Skeletal muscle satellite cell (primary cell): ENCODE data around the gene RFPL4AL1.

Source experiments
- H3K27me3 ChIP-seq: 2 replicates; pipeline ENCODE4 v1.7.0; 2013; ENCODE audit warnings: low read length; ENCODE audit not compliant: control insufficient read depth, insufficient read depth
- H3K36me3 ChIP-seq: 2 replicates; pipeline ENCODE4 v1.7.0; 2013; ENCODE audit warnings: mild to moderate bottlenecking, control low read depth, low read length; ENCODE audit not compliant: insufficient read depth
- H3K4me1 ChIP-seq: 2 replicates; pipeline ENCODE4 v1.7.0; 2013; ENCODE audit warnings: low read length; ENCODE audit not compliant: control insufficient read depth, insufficient read depth
- H3K4me2 ChIP-seq: 2 replicates; pipeline ENCODE4 v1.7.0; 2013; ENCODE audit warnings: mild to moderate bottlenecking, low read length
- H3K4me3 ChIP-seq: 2 replicates; pipeline ENCODE4 v1.7.0; 2013; ENCODE audit warnings: low read length
- H3K9ac ChIP-seq: 2 replicates; pipeline ENCODE4 v1.7.0; 2013; ENCODE audit warnings: mild to moderate bottlenecking, low read depth, low read length, moderate library complexity
- H3K9me3 ChIP-seq: replicated peaks from 2 replicates; pipeline ENCODE4 v1.7.0; 2013; ENCODE audit warnings: mild to moderate bottlenecking, control low read depth, low read length

Gene RFPL4AL1

DNA sequence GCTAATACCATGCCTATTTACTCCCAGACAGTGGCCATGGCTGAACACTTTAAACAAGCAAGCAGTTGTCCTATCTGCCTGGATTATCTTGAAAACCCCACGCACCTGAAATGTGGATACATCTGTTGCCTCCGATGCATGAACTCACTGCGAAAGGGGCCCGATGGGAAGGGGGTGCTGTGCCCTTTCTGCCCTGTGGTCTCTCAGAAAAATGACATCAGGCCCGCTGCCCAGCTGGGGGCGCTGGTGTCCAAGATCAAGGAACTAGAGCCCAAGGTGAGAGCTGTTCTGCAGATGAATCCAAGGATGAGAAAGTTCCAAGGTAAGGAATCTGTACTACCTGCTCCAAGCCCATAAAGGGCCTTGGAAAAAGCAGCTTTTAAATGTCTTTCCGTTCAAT is 8.6 kb downstream of the RFPL4AL1 start:
- no peaks in the 10 kb centered on the region for H3K27me3 ChIP-seq
- no peak overlapping the region for H3K4me2 ChIP-seq
- no peak overlapping the region for H3K4me3 ChIP-seq
- no peaks in the 10 kb centered on the region for H3K9me3 ChIP-seq
- no peak overlapping the region for H3K9ac ChIP-seq
- no peaks in the 10 kb centered on the region for H3K4me1 ChIP-seq
- H3K36me3 ChIP-seq = no peaks in the 10 kb centered on the region

DNA sequence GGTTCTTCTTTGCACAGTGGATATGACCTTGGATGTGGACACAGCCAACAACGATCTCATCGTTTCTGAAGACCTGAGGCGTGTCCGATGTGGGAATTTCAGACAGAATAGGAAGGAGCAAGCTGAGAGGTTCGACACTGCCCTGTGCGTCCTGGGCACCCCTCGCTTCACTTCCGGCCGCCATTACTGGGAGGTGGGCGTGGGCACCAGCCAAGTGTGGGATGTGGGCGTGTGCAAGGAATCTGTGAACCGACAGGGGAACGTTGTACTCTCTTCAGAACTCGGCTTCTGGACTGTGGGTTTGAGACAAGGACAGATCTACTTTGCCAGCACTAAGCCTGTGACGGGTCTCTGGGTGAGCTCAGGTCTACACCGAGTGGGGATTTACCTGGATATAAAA is 9.4 kb downstream of the RFPL4AL1 start:
- no peaks in the 10 kb centered on the region for H3K36me3 ChIP-seq
- no peak overlapping the region for H3K4me2 ChIP-seq
- H3K4me3 ChIP-seq = no peak overlapping the region
- no peaks in the 10 kb centered on the region for H3K4me1 ChIP-seq
- H3K9me3 ChIP-seq = no peaks in the 10 kb centered on the region
- no peaks in the 10 kb centered on the region for H3K27me3 ChIP-seq
- no peak overlapping the region for H3K9ac ChIP-seq

DNA sequence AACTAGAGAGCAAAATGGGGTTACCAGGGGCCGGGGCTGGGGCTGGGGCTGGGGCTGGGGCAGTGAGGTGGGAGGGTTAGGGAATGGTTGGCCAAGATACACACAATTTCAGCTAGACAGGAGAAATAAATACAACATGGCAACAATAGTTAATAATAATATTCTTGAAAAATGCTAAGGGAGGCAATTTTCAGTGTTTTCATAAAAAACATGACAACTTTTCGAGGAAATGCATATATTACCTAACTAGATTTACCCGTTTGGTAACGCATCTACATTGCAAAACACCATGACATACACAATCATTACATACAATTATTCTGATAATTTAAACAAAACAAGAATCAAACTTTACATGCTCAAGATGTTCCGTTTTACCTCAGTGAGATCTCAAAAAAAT is 12.2 kb downstream of the RFPL4AL1 start:
- Histone ChIP-seq H3K4me2 (no peak overlapping the region), H3K9ac (no peak overlapping the region), H3K36me3 (no peaks in the 10 kb centered on the region), H3K4me1 (no peaks in the 10 kb centered on the region), H3K27me3 (no peaks in the 10 kb centered on the region), H3K9me3 (no peaks in the 10 kb centered on the region), H3K4me3 (no peak overlapping the region)

DNA sequence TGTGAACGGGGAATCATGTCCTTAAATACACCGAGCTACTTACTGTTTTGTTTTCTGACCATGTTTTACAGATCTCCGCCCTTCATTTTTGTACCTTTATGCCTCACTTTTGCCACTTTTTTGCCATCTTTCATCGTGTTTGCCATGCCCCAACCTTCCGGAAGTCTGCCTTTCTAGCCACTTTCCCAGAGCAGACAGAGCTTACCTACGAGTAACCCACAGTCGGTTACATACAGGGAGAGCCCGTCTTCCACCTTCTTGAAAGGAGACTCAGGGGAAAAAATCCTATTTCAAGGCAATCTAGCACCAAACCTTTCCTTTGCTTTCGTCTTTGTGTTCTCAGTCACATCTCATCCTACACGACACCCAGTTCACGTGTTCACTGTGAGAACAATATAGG is 26.1 kb downstream of the RFPL4AL1 start:
- peaks cover 5% of the 10 kb centered on the region for H3K9me3 ChIP-seq
- no peak overlapping the region for H3K9ac ChIP-seq
- H3K4me3 ChIP-seq = no peak overlapping the region
- no peaks in the 10 kb centered on the region for H3K27me3 ChIP-seq
- no peak overlapping the region for H3K4me2 ChIP-seq
- no peaks in the 10 kb centered on the region for H3K4me1 ChIP-seq
- H3K36me3 ChIP-seq = no peaks in the 10 kb centered on the region

DNA sequence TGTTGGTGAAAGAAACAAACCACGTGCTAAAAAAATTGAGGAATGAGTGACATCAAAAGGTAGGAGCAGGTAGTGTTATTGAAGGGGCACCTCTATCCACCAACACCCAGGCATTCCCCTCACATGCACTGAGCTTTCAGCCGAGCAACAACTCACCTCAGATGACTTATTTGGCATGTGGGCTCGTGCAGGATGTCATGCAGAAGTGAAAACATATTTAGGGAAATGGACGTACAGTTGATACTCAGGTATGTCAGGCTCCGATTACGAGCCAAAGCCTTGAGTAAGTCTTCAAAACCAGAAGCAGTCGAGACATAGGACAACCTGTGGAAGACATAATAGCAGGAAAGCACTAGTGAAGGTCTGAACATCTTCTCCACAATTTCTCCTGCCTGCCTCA is 32.5 kb downstream of the RFPL4AL1 start:
- Histone ChIP-seq H3K36me3 (no peaks in the 10 kb centered on the region), H3K4me1 (no peaks in the 10 kb centered on the region), H3K4me2 (no peak overlapping the region), H3K9ac (no peak overlapping the region), H3K4me3 (no peak overlapping the region), H3K27me3 (no peaks in the 10 kb centered on the region), H3K9me3 (no peaks in the 10 kb centered on the region)

DNA sequence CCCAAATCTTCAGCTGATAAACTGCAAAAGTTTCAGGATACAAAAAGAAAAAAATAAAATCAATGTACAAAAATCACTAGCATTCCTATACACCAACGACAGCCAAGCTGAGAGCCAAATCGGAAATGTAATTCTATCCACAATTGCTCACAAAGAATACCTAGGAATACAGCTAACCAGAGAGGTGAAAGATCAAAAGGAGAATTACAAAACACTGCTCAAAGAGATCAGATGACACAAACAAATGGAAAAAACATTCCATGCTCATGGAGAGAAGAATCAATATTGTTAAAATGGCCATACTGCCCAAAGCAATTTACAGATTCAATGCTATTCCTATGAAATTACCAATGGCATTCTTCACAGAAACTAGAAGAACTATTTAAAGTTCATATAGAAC is 33.4 kb downstream of the RFPL4AL1 start:
- no peak overlapping the region for H3K4me2 ChIP-seq
- H3K9ac ChIP-seq = no peak overlapping the region
- H3K4me1 ChIP-seq = no peaks in the 10 kb centered on the region
- H3K9me3 ChIP-seq = no peaks in the 10 kb centered on the region
- no peaks in the 10 kb centered on the region for H3K27me3 ChIP-seq
- no peak overlapping the region for H3K4me3 ChIP-seq
- H3K36me3 ChIP-seq = no peaks in the 10 kb centered on the region

DNA sequence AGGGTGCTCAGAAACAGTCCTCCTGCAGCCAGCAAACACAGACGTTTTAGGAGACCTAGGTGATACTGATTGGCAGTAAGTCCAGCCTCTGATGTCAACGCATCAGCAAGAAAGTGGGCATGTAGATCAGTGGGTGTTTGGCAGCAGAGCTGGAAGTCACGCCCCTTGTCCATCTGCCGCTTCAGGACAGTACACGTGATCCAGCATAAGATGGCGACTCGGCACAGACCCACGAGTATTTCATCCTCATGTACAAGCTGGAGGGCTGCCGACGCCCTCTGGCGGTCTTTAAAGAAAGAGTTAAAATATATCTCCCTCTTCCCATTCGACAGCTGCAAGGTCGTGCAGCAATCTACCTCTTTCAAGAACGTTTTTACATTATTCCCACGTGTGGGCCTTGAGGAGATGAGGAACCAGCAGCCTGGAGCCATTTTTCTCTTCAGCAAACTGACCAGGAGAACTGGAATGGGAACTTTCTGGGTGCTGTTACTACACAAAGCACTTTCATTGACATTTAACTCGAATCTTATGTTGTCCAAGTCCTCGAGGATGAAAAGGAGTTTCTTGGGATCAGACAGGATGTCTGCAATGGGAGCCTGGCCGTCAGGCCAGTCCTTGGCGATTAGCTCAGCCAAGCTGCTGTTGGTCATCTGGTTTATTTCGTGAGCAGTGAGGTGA is 40.6 kb downstream of the RFPL4AL1 start:
- no peaks in the 10 kb centered on the region for H3K4me1 ChIP-seq
- no peaks in the 10 kb centered on the region for H3K27me3 ChIP-seq
- H3K36me3 ChIP-seq = no peaks in the 10 kb centered on the region
- no peak overlapping the region for H3K4me2 ChIP-seq
- no peaks in the 10 kb centered on the region for H3K9me3 ChIP-seq
- no peak overlapping the region for H3K9ac ChIP-seq
- no peak overlapping the region for H3K4me3 ChIP-seq

DNA sequence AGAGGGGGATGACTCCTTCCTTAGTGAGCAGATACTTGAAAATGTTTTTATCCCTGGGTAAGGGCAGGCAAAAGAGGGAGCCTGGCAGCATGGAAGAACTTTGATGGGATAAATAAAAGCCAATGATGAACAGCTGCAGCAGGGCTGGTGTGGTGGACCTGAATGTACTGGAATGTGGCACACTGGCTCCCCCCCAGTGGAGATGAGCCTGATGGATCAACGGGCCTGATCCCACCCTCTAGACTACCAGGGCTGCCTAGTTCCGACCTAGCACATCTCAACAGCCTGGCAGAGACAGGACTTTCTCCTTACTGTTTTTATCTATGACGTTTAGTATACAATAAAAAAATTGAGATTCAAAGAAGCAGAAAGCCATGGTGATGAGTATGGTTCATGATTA is 42.4 kb downstream of the RFPL4AL1 start:
- no peak overlapping the region for H3K4me2 ChIP-seq

DNA sequence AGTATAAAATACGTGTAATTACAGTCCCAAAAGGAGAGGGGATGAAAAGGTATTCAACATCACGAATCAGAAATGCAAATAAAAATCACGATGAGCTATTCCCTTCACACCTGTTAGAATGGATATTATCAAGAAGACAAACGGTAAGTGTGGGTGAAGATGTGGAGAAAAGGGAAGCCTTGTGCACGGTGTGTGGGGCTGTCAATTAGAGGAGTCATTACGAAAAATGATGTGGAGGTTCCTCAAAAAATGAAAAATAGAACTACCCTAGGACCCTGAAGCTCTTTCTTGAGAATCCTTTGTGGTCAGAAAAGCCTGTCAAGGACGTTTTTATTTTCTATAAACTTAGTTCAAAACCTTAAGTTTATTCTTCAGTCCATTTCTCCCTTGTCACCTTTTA is 43.5 kb downstream of the RFPL4AL1 start:
- Histone ChIP-seq H3K27me3 (no peaks in the 10 kb centered on the region), H3K4me2 (no peak overlapping the region), H3K4me3 (no peak overlapping the region), H3K9ac (no peak overlapping the region), H3K36me3 (no peaks in the 10 kb centered on the region), H3K9me3 (no peaks in the 10 kb centered on the region), H3K4me1 (no peaks in the 10 kb centered on the region)

More for the DNA sequence above, 42.4 kb downstream of the RFPL4AL1 start:
- no peaks in the 10 kb centered on the region for H3K4me1 ChIP-seq
- no peak overlapping the region for H3K4me3 ChIP-seq
- H3K27me3 ChIP-seq = no peaks in the 10 kb centered on the region
- no peaks in the 10 kb centered on the region for H3K36me3 ChIP-seq
- no peak overlapping the region for H3K9ac ChIP-seq
- H3K9me3 ChIP-seq = no peaks in the 10 kb centered on the region

DNA sequence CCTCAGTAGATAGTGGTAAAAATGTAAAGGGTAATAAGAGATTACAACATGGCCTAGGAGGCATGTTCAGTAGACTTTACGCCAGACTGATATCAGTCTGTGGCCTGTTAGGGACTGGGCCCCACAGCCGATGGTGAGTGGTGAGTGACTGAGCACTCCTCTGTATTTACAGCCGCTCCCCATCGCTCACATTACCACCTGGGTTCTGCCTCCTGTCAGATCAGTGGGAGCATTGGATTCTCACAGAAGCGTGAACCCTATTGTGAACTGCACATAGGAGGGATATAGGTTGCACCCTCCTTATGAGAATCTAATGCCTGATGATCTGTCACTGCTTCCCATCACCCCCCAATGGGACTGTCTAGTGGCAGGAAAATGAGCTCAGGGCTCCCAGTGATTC is 45.0 kb downstream of the RFPL4AL1 start:
- Histone ChIP-seq H3K9me3 (no peaks in the 10 kb centered on the region), H3K36me3 (no peaks in the 10 kb centered on the region), H3K27me3 (no peaks in the 10 kb centered on the region), H3K4me3 (no peak overlapping the region), H3K4me2 (no peak overlapping the region), H3K9ac (no peak overlapping the region), H3K4me1 (no peaks in the 10 kb centered on the region)

DNA sequence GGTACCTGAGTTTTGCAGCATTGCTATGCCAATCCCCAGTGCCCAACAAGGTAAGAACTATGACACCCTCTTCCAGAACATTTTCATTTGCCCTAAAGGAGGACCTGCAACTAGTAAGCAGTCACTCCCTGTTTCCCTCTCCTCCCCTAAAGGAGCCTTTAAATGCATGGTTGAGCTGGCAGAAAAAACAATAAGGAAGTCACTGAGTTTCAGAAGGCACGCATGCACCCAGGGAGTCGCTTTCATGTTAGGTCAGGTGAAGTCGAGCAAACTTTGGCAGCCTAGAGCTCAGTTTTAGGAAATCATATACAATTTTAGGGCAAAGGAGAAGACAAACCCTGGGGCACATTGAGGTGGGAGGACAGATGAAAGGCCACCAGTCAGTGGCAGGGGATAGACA is 51.1 kb downstream of the RFPL4AL1 start:
- Histone ChIP-seq H3K9me3 (peaks cover 9% of the 10 kb centered on the region), H3K4me2 (no peak overlapping the region), H3K4me1 (no peaks in the 10 kb centered on the region), H3K36me3 (no peaks in the 10 kb centered on the region), H3K9ac (no peak overlapping the region), H3K4me3 (no peak overlapping the region), H3K27me3 (no peaks in the 10 kb centered on the region)
